SJSA1 (cell line): Measurements from ENCODE around the gene PIN1. TPM values are rescaled to one million over a fixed set of nuclear protein-coding genes. Genes with fewer than 3 reads are reported as not detected.

ENCODE experiments used
- DNase-seq, 2 experiments: peaks; one replicate each; pipeline ENCODE4 v3.0.0-alpha.2; 2015 to 2020; ENCODE audit warnings: low spot score in 2 of 2, low read depth in 1 of 2
- H3K27ac ChIP-seq: fragments of 250-450 bp; sonication (Bioruptor Pico); 2 replicates; pipeline ENCODE4 v1.5.1; 2020; ENCODE audit warnings: mild to moderate bottlenecking, moderate library complexity
- H3K27me3 ChIP-seq: fragments of 250-450 bp; sonication (Bioruptor Pico); replicated peaks from 2 replicates; pipeline ENCODE4 v1.5.1; 2020; ENCODE audit warnings: mild to moderate bottlenecking, moderate library complexity
- H3K36me3 ChIP-seq: fragments of 250-450 bp; sonication (Bioruptor Pico); 2 replicates; pipeline ENCODE4 v1.5.1; 2020; ENCODE audit warnings: mild to moderate bottlenecking
- H3K4me1 ChIP-seq: fragments of 250-450 bp; sonication (Bioruptor Pico); replicated peaks from 2 replicates; pipeline ENCODE4 v1.6.1; 2021; ENCODE audit warnings: mild to moderate bottlenecking
- H3K4me3 ChIP-seq: fragments of 250-450 bp; sonication (Bioruptor Pico); 2 replicates; pipeline ENCODE4 v1.5.1; 2020; ENCODE audit warnings: mild to moderate bottlenecking
- H3K9me3 ChIP-seq: fragments of 250-450 bp; sonication (Bioruptor Pico); replicated peaks from 2 replicates; pipeline ENCODE4 v1.5.1; 2020; ENCODE audit warnings: mild to moderate bottlenecking
- total RNA-seq: library from RNA; depleted of rRNA; stranded (reverse); fragments of >200 nt; shearing (Covaris generic); gene quantifications from 2 replicates; pipeline ENCODE4 v1.2.3, GENCODE V29; 2014

Gene PIN1
- total RNA-seq, 1 experiment from 2014 or later: 230 TPM

DNA sequence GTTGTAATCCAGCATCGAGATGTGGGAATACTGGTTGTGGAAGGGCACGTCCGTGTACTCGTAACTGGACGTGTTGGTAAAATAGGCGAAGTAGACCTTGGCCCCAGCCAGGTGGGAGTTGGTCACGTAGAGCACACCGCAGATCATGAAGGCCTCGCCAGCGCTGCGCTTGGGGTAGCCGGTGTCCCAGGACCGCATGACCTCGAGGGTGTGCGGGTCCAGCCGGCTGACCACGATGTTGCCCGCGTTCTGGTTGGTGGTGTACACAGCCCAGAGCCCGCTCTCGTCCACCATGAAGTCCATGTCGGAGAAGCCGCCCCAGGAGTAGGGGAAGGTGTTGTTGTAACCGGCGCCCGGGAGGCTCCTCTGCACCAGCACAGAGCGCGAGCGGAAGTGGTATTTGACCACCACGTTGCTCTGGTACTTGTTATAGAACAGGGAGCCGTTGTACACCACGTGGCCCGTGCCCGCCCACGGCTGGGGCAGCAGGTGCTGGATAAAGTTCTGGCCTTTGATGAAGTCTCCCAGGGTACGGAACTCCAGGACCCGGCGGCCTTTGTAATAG is 19.2 kb downstream of the PIN1 start:
- no peak overlapping the region for H3K27ac ChIP-seq
- H3K9me3 ChIP-seq: no peaks in the 10 kb centered on the region
- no peak for DNase-seq
- peaks cover 4% of the 10 kb centered on the region for H3K4me1 ChIP-seq
- no peak overlapping the region for H3K4me3 ChIP-seq
- no peaks in the 10 kb centered on the region for H3K27me3 ChIP-seq
- peaks cover 21% of the 10 kb centered on the region for H3K36me3 ChIP-seq

DNA sequence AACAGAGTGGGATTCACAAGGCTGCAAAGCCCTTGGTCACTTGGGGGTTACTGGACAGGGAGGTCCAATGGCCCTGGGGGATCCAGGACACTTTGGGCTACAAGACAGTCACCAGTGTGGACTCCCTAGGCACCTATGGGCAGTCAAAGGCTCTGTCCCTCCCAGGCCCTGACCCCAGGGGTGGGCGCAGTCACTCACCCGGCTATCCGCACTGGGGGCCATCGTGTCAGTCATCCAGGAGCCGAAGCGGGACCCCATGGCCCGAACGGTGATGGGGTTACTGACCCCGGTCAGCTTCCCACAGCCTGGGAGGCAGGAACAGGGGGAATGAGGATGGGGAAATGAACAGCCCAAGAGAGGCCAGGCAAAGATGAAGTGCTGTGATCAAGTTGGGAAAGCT is 21.5 kb downstream of the PIN1 start:
- no peak for DNase-seq
- Histone ChIP-seq H3K27ac (no peak overlapping the region), H3K9me3 (no peaks in the 10 kb centered on the region), H3K36me3 (peaks cover 9% of the 10 kb centered on the region; the same call in 1 of the 2 replicates), H3K4me3 (no peak overlapping the region), H3K4me1 (peaks cover 4% of the 10 kb centered on the region), H3K27me3 (no peaks in the 10 kb centered on the region)

- Histone ChIP-seq H3K27me3 (no peaks in the 10 kb centered on the region), H3K4me3 (no peak overlapping the region), H3K4me1 (peaks cover 4% of the 10 kb centered on the region), H3K27ac (no peak overlapping the region), H3K9me3 (no peaks in the 10 kb centered on the region), H3K36me3 (peaks cover 7% of the 10 kb centered on the region; the same call in 1 of the 2 replicates)
- DNase-seq: no peak
These were observed 22.1 kb downstream of the PIN1 start for GRCh38 chr19:9857076-9857721.

- no peak overlapping the region for H3K27ac ChIP-seq
These were observed 23.0 kb downstream of the PIN1 start for GRCh38 chr19:9857920-9858746.

DNA sequence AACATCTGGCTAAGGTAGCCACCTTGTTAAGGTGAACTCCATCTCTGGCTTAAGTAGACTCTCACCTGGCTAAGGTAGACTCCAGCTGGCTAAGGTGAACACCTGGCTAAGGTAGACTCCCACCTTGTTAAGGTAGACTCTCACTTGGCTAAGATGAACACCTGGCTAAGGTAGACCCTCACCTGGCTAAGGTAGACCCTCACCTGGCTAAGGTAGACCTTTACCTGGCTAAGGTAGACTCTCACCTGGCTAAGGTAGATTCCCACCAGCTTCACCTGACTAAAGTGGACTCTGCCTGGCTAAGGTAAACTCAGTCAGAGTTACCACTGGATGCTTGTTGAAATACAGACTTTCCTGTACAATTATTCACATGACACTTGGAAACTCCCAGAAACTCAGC is 23.6 kb downstream of the PIN1 start:
- H3K4me3 ChIP-seq: no peak overlapping the region
- H3K36me3 ChIP-seq: no peaks in the 10 kb centered on the region
- H3K9me3 ChIP-seq: no peaks in the 10 kb centered on the region
- no peaks in the 10 kb centered on the region for H3K4me1 ChIP-seq
- H3K27ac ChIP-seq: no peak overlapping the region
- DNase-seq: no peak
- H3K27me3 ChIP-seq: no peaks in the 10 kb centered on the region

More at GRCh38 chr19:9857920-9858746, 23.0 kb downstream of the PIN1 start:
- Histone ChIP-seq H3K27me3 (no peaks in the 10 kb centered on the region), H3K4me3 (no peak overlapping the region), H3K4me1 (no peaks in the 10 kb centered on the region), H3K9me3 (no peaks in the 10 kb centered on the region), H3K36me3 (no peaks in the 10 kb centered on the region)
- DNase-seq: no peak

DNA sequence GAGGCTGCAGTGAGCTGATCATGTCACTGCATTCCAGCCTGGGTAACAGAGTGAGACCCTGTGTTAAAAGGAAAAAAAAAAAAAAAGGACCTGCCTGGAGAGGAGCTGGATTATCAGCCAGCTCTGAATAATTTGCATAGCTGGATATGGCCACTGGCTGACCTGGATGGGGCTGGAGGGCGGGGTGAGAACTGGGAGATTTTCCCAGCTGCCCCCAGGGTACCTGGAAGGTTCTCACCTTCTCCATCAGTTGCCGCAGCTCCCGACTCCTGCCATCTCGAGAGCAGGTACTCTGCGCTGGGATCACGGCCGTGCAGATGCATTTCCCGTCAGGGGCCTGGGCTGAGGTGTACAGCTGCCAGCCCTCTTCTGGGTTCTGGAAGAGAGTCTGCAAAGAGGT is 25.3 kb downstream of the PIN1 start:
- DNase-seq: no peak
- H3K36me3 ChIP-seq: no peaks in the 10 kb centered on the region
- no peak overlapping the region for H3K27ac ChIP-seq
- H3K9me3 ChIP-seq: no peaks in the 10 kb centered on the region
- no peak overlapping the region for H3K4me3 ChIP-seq
- H3K4me1 ChIP-seq: no peaks in the 10 kb centered on the region
- no peaks in the 10 kb centered on the region for H3K27me3 ChIP-seq

- Histone ChIP-seq H3K4me3 (no peak overlapping the region), H3K4me1 (no peaks in the 10 kb centered on the region), H3K9me3 (no peaks in the 10 kb centered on the region), H3K36me3 (no peaks in the 10 kb centered on the region), H3K27me3 (no peaks in the 10 kb centered on the region), H3K27ac (no peak overlapping the region)
- DNase-seq: no peak
These were observed 26.4 kb downstream of the PIN1 start for GRCh38 chr19:9861503-9861902.

- no peaks in the 10 kb centered on the region for H3K9me3 ChIP-seq
- H3K4me1 ChIP-seq: no peaks in the 10 kb centered on the region
- H3K4me3 ChIP-seq: no peak overlapping the region
- H3K36me3 ChIP-seq: no peaks in the 10 kb centered on the region
- no peak overlapping the region for H3K27ac ChIP-seq
- H3K27me3 ChIP-seq: no peaks in the 10 kb centered on the region
- DNase-seq: no peak
These were observed 27.8 kb downstream of the PIN1 start for GRCh38 chr19:9862938-9863337.

DNA sequence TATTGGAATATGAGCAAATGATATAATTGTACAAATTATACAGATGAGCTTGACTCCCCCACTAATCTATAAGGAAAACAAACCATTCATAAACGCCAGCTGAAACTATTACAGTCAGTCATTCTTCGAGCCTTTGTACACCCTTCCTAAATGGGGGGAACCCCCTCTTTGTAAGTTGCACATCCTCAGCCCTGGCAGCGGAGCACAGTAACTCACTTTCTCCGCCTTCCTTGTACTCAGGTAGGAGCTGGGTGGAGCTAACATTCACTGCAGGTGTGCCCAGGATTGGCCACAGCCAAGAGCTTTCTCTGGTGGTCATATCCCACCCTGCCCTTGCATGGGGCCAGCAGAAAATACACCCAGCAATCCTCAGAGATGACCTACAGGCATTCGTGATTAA is 28.6 kb downstream of the PIN1 start:
- H3K36me3 ChIP-seq: no peaks in the 10 kb centered on the region
- H3K4me3 ChIP-seq: no peak overlapping the region
- H3K9me3 ChIP-seq: no peaks in the 10 kb centered on the region
- H3K27ac ChIP-seq: no peak overlapping the region
- DNase-seq: no peak
- no peaks in the 10 kb centered on the region for H3K27me3 ChIP-seq
- no peaks in the 10 kb centered on the region for H3K4me1 ChIP-seq

- DNase-seq: no peak
- no peaks in the 10 kb centered on the region for H3K36me3 ChIP-seq
- no peaks in the 10 kb centered on the region for H3K9me3 ChIP-seq
- H3K27me3 ChIP-seq: no peaks in the 10 kb centered on the region
- no peak overlapping the region for H3K4me3 ChIP-seq
- H3K27ac ChIP-seq: no peak overlapping the region
- no peaks in the 10 kb centered on the region for H3K4me1 ChIP-seq
These were observed 30.8 kb downstream of the PIN1 start for GRCh38 chr19:9865732-9866501.

- no peaks in the 10 kb centered on the region for H3K36me3 ChIP-seq
- H3K27me3 ChIP-seq: no peaks in the 10 kb centered on the region
- H3K9me3 ChIP-seq: 0 out of 2 replicates have a peak, but pooled peaks cover 2% of the 10 kb centered on the region
- no peak overlapping the region for H3K27ac ChIP-seq
- no peak overlapping the region for H3K4me3 ChIP-seq
- no peaks in the 10 kb centered on the region for H3K4me1 ChIP-seq
- no peak for DNase-seq
These were observed 34.0 kb downstream of the PIN1 start for GRCh38 chr19:9868983-9869617.

DNA sequence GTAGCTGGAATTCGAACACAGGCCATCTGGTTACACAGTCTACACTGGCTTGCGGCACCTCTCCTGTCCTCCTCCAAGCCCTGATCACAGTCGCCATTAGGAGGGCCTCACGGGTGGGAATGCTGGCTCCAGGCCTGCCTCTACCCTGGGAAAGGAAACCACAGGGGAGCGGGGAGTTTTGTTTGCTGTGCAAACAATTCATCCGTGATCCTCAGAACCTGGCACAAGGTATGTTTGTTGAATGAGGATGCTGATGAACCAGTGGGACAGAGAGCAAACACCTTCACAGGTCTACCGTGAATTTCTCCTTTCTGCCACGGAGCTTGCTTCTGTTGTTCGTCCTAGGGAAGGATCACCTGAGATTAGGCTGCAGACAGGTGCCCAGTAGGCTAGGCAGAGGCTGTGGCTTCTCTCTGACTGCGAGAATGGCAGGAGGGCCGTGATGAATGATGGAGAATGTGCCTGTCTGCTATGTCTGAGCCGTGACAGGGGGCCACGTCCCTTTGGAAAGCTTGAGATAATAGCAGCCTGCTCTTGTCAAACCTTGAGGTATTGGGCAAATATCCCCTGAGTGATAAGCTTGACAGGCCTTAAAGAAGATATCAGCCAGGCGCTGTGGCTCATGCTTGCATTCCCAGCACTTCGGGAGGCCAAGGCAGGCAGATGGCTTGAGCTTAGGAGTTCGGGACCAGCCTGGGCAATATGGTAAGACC is 36.7 kb downstream of the PIN1 start:
- Histone ChIP-seq H3K4me3 (no peak overlapping the region), H3K36me3 (no peaks in the 10 kb centered on the region), H3K4me1 (no peaks in the 10 kb centered on the region), H3K27me3 (no peaks in the 10 kb centered on the region), H3K27ac (no peak overlapping the region), H3K9me3 (0 out of 2 replicates have a peak, but pooled peaks cover 2% of the 10 kb centered on the region)
- no peak for DNase-seq
